C4-2B (cell line): ENCODE data around the gene LIMCH1.

Experiments used
- ZFX ChIP-seq: fragments of 450-650 bp; IDR thresholded peaks from 2 replicates; pipeline ENCODE4 v1.6.1; 2017
- TF ChIP-seq, protein P1 (sequence below): fragments of 450-650 bp; conservative IDR thresholded peaks from 2 replicates; pipeline ENCODE4 v1.5.1; 2017; ENCODE audit warnings: mild to moderate bottlenecking

DNA sequence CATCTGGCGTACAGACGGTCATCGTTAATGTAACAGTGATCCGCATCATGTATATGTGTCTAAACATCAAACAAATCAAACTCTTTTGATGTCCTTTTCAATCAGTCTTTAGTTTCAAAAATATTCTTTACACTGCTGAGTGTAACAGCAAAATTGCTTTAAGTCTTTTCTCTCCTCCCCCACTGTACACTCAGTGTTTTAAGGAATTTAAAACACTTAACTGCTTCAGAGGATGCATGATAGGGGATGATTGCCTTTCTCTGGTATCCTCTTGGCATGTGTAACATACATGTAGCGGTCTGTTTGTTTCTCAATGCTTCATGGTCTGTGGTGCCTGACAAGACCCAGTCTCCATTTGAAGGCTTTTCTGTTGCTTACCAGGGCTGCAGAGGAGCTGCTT, 41.6 kb downstream of the LIMCH1 start:
- TF ChIP-seq, protein P1, sequence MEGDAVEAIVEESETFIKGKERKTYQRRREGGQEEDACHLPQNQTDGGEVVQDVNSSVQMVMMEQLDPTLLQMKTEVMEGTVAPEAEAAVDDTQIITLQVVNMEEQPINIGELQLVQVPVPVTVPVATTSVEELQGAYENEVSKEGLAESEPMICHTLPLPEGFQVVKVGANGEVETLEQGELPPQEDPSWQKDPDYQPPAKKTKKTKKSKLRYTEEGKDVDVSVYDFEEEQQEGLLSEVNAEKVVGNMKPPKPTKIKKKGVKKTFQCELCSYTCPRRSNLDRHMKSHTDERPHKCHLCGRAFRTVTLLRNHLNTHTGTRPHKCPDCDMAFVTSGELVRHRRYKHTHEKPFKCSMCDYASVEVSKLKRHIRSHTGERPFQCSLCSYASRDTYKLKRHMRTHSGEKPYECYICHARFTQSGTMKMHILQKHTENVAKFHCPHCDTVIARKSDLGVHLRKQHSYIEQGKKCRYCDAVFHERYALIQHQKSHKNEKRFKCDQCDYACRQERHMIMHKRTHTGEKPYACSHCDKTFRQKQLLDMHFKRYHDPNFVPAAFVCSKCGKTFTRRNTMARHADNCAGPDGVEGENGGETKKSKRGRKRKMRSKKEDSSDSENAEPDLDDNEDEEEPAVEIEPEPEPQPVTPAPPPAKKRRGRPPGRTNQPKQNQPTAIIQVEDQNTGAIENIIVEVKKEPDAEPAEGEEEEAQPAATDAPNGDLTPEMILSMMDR: no peak
- TF ChIP-seq ZFX: no peak
